Fibroblast of lung (primary cell): ENCODE measurements around the gene CNTN4. TPM values are rescaled to one million over a fixed set of nuclear protein-coding genes. Genes with fewer than 3 reads are reported as not detected.

Source experiments
- DNase-seq, 2 donors: peaks; one replicate each; pipeline versions ENCODE4 v3.0.0 to v3.0.0-alpha.2; 2010; ENCODE audit warnings: low read depth in 2 of 2
- H2AFZ ChIP-seq: 2 replicates; pipeline ENCODE4 v1.5.1; 2012; ENCODE audit warnings: low read length, control low read depth, inconsistent platforms
- H3K27ac ChIP-seq: 2 replicates; pipeline ENCODE4 v1.5.1; 2011; ENCODE audit warnings: low read length, control low read depth; ENCODE audit not compliant: insufficient read depth
- H3K27me3 ChIP-seq: 2 replicates; pipeline ENCODE4 v1.5.1; 2011; ENCODE audit warnings: mild to moderate bottlenecking, low read length; ENCODE audit not compliant: control insufficient read depth, insufficient read depth
- H3K36me3 ChIP-seq: 2 replicates; pipeline ENCODE4 v1.5.1; 2011; ENCODE audit warnings: low read length; ENCODE audit not compliant: control insufficient read depth, insufficient read depth
- H3K4me1 ChIP-seq: 2 replicates; pipeline ENCODE4 v1.5.1; 2011; ENCODE audit warnings: low read length; ENCODE audit not compliant: control insufficient read depth, insufficient read depth; ENCODE audit errors: extremely low read depth
- H3K4me2 ChIP-seq: 2 replicates; pipeline ENCODE4 v1.5.1; 2011; ENCODE audit warnings: low read length, control low read depth; ENCODE audit not compliant: insufficient read depth; ENCODE audit errors: extremely low read depth
- H3K4me3 ChIP-seq, 4 experiments: fragments of 200-600 bp in 1 of 4; sonication (generic) in 1 of 4; replicated peaks in 1 of 4; 2 replicates each; pipeline ENCODE4 v1.5.1; 2011 to 2016; ENCODE audit warnings: low read length in 4 of 4, low read depth in 3 of 4, mild to moderate bottlenecking in 3 of 4, control low read depth in 2 of 4, inconsistent platforms in 1 of 4, mixed read lengths in 1 of 4; ENCODE audit not compliant: insufficient read depth in 1 of 4; ENCODE audit errors: control extremely low read depth in 1 of 4
- H3K79me2 ChIP-seq: 2 replicates; pipeline ENCODE4 v1.5.1; 2012; ENCODE audit warnings: mild to moderate bottlenecking, low read length, inconsistent platforms; ENCODE audit not compliant: control insufficient read depth, insufficient read depth
- H3K9ac ChIP-seq: 2 replicates; pipeline ENCODE4 v1.5.1; 2011; ENCODE audit warnings: mild to moderate bottlenecking, low read length, control low read depth; ENCODE audit not compliant: insufficient read depth
- H3K9me3 ChIP-seq: 2 replicates; pipeline ENCODE4 v1.5.1; 2012; ENCODE audit warnings: low read depth, low read length; ENCODE audit not compliant: control insufficient read depth, insufficient read depth
- H4K20me1 ChIP-seq: 2 replicates; pipeline ENCODE4 v1.5.1; 2011; ENCODE audit warnings: low read length; ENCODE audit not compliant: control insufficient read depth, insufficient read depth; ENCODE audit errors: extremely low read depth
- EZH2 ChIP-seq: IDR thresholded peaks from 2 replicates; pipeline ENCODE4 v1.5.1; 2012; ENCODE audit warnings: low read length, control low read depth, mild to moderate bottlenecking; ENCODE audit errors: missing control alignments
- polyA plus RNA-seq, 2 donors: library from polyadenylated mRNA; depleted of rRNA in 1 of 2; stranded (reverse) in 1 of 2; unstranded in 1 of 2; fragments of >200 nt; gene quantifications; 2 replicates each; pipeline ENCODE4 v1.2.1, GENCODE V29; 2011 to 2012; ENCODE audit warnings: missing spikeins in 1 of 2
- total RNA-seq: library from RNA; depleted of rRNA; stranded (reverse); fragments of >200 nt; gene quantifications from 2 replicates; pipeline ENCODE4 v1.2.1, GENCODE V29; 2014
- TF ChIP-seq, protein P1 (sequence below), 2 donors: IDR thresholded peaks in 1 of 2; conservative IDR thresholded peaks in 1 of 2; 1 replicate in 1 of 2; 2 replicates in 1 of 2; pipeline ENCODE4 v1.5.1; 2011 to 2012; ENCODE audit warnings: low read length in 2 of 2, control low read depth in 1 of 2, inconsistent platforms in 1 of 2, low read depth in 1 of 2, mild to moderate bottlenecking in 1 of 2

CNTN4 gene
- total and polyA plus RNA-seq, 2 donors (not counting 1 experiment from before 2014, with no cell fraction given): 0.17 to 0.69 TPM

DNA sequence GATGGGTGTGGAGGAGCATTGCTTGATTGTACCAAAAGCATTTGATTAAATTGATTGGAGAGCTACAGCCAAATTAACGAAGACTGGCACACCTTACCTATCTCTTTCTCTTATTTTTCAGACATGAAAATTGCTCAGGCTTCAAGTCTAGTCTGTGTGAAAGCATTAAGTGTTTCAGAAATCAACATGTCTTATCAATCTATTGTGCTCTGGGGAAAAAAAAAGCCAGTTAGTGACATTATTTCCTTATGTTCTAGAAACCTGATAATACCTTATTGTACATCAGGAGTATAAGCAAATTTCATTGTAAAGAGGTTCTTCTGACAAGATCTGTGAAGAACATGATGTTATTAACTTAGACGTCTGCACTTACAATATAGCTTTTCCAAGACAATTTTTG lies 546.3 kb downstream of the CNTN4 start:
- H3K4me3 ChIP-seq: no peak overlapping the region
- H3K9ac ChIP-seq: no peak overlapping the region
- DNase-seq: no peak
- H3K27me3 ChIP-seq: no peaks in the 10 kb centered on the region
- H3K9me3 ChIP-seq: no peaks in the 10 kb centered on the region
- TF ChIP-seq, protein P1, sequence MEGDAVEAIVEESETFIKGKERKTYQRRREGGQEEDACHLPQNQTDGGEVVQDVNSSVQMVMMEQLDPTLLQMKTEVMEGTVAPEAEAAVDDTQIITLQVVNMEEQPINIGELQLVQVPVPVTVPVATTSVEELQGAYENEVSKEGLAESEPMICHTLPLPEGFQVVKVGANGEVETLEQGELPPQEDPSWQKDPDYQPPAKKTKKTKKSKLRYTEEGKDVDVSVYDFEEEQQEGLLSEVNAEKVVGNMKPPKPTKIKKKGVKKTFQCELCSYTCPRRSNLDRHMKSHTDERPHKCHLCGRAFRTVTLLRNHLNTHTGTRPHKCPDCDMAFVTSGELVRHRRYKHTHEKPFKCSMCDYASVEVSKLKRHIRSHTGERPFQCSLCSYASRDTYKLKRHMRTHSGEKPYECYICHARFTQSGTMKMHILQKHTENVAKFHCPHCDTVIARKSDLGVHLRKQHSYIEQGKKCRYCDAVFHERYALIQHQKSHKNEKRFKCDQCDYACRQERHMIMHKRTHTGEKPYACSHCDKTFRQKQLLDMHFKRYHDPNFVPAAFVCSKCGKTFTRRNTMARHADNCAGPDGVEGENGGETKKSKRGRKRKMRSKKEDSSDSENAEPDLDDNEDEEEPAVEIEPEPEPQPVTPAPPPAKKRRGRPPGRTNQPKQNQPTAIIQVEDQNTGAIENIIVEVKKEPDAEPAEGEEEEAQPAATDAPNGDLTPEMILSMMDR (conservative IDR thresholded peaks at IDR 0.05 in 1 of 2, IDR thresholded peaks at IDR 0.05 in 1 of 2; ENCODE audit: low read depth in 1 of 2, low read length in 2 of 2): no peak
- no peak for TF ChIP-seq EZH2
- no peaks in the 10 kb centered on the region for H3K79me2 ChIP-seq
- H3K36me3 ChIP-seq: no peaks in the 10 kb centered on the region
- H3K27ac ChIP-seq: no peak overlapping the region
- no peaks in the 10 kb centered on the region for H3K4me1 ChIP-seq
- H2AFZ ChIP-seq: no peak overlapping the region
- no peaks in the 10 kb centered on the region for H4K20me1 ChIP-seq
- H3K4me2 ChIP-seq: no peak overlapping the region

DNA sequence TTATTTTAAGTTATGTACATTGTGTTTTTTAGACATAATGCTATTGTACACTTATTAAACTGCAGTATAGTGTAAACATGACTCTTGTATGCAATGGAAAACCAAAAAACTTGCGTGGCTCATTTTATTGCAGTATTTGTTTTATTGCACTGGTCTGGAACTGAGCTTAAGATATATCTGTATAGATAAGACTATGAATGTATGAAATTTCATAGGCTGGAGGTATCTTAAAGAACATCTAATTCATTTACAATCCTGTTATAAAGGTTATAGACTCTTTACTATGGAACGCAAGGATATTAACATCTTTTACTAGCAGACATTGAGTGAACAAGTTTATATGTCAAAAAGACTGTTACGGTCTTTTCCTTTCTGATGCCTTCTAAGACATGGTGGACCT lies 552.1 kb downstream of the CNTN4 start:
- H4K20me1 ChIP-seq: no peaks in the 10 kb centered on the region
- TF ChIP-seq, protein P1 (conservative IDR thresholded peaks at IDR 0.05 in 1 of 2, IDR thresholded peaks at IDR 0.05 in 1 of 2; ENCODE audit: low read depth in 1 of 2, low read length in 2 of 2): no peak
- no peak for TF ChIP-seq EZH2
- no peaks in the 10 kb centered on the region for H3K79me2 ChIP-seq
- H2AFZ ChIP-seq: no peak overlapping the region
- H3K36me3 ChIP-seq: no peaks in the 10 kb centered on the region
- peaks cover 9% of the 10 kb centered on the region for H3K4me1 ChIP-seq
- H3K9me3 ChIP-seq: no peaks in the 10 kb centered on the region
- DNase-seq: no peak
- H3K9ac ChIP-seq: no peak overlapping the region
- H3K4me3 ChIP-seq: no peak overlapping the region
- H3K27me3 ChIP-seq: no peaks in the 10 kb centered on the region
- no peak overlapping the region for H3K4me2 ChIP-seq
- no peak overlapping the region for H3K27ac ChIP-seq

DNA sequence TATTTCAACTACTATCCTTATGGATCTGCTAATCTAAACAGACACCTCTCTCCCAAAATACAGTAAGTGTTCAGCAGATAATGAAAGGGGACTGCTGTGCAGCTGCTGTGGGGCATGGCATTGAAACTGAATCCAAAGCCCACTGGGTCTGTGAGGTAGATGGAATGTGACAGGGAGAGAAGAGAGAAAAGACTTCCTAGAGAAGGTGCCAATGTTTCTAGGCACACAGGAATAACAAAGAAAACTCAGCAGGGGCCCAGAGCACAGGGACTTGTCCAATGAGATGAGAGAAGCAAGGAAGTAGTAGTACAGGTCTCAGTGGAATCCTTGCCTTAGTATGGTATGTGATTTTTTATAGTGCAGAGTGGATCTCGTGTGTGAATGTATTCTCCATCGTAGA lies 553.7 kb downstream of the CNTN4 start:
- H3K9ac ChIP-seq: no peak overlapping the region
- no peak overlapping the region for H3K4me3 ChIP-seq
- no peak overlapping the region for H3K4me2 ChIP-seq
- H3K27ac ChIP-seq: no peak overlapping the region
- peaks cover 9% of the 10 kb centered on the region for H3K4me1 ChIP-seq
- H4K20me1 ChIP-seq: no peaks in the 10 kb centered on the region
- TF ChIP-seq EZH2: no peak
- TF ChIP-seq, protein P1 (conservative IDR thresholded peaks at IDR 0.05 in 1 of 2, IDR thresholded peaks at IDR 0.05 in 1 of 2; ENCODE audit: low read depth in 1 of 2, low read length in 2 of 2): no peak
- H3K9me3 ChIP-seq: no peaks in the 10 kb centered on the region
- H3K27me3 ChIP-seq: no peaks in the 10 kb centered on the region
- no peaks in the 10 kb centered on the region for H3K79me2 ChIP-seq
- DNase-seq: no peak
- no peaks in the 10 kb centered on the region for H3K36me3 ChIP-seq
- H2AFZ ChIP-seq: no peak overlapping the region
